Uterus (tissue), 4 donors: ENCODE measurements around the gene RNF121. TPM values are rescaled to one million over a fixed set of nuclear protein-coding genes. Genes with fewer than 3 reads are reported as not detected.

Source experiments
- DNase-seq, 2 donors: peaks; one replicate each; pipeline ENCODE4 v3.0.0-alpha.2; 2019 to 2020
- H3K27ac ChIP-seq, 2 donors: fragments of 200-600 bp; sonication (generic); 1 replicate in 1 of 2; 2 replicates in 1 of 2; pipeline ENCODE4 v1.5.1; 2016 to 2018
- H3K27me3 ChIP-seq, 2 donors: fragments of 200-600 bp; sonication (generic); one replicate each; pipeline ENCODE4 v1.5.1; 2018 to 2019; ENCODE audit warnings: control low read depth in 1 of 2
- H3K36me3 ChIP-seq, 2 donors: fragments of 200-600 bp; sonication (generic); one replicate each; pipeline ENCODE4 v1.5.1; 2019; ENCODE audit warnings: control low read depth in 1 of 2
- H3K4me1 ChIP-seq, 2 donors: fragments of 200-600 bp; sonication (generic); one replicate each; pipeline ENCODE4 v1.5.1; 2018 to 2019; ENCODE audit warnings: control low read depth in 1 of 2
- H3K4me3 ChIP-seq, 2 donors: fragments of 200-600 bp; sonication (generic); 1 replicate in 1 of 2; 2 replicates in 1 of 2; pipeline ENCODE4 v1.5.1; 2018 to 2019; ENCODE audit warnings: mild to moderate bottlenecking in 1 of 2
- H3K9me3 ChIP-seq, 2 donors: fragments of 200-600 bp; sonication (generic); one replicate each; pipeline ENCODE4 v1.5.1; 2019; ENCODE audit warnings: control low read depth in 1 of 2
- POLR2A ChIP-seq, 2 donors: fragments of 450-650 bp; IDR thresholded peaks; one replicate each; pipeline ENCODE4 v1.6.1; 2016; ENCODE audit warnings: antibody characterized with exemption in 2 of 2, mild to moderate bottlenecking in 1 of 2, moderate library complexity in 1 of 2
- intact Hi-C: fragments of 100-400 bp; cut with DNase I; formaldehyde crosslinking; loops from one replicate; pipeline ENCODE4 v1.15.1; 2023; ENCODE audit warnings: low total_unique reads
- total RNA-seq, 4 donors: library from RNA; depleted of rRNA in 3 of 4; stranded (reverse); fragments of >200 nt in 3 of 4; gene quantifications; one replicate each; pipeline versions ENCODE4 v1.1.0 to v1.2.4, GENCODE V29; 2014 to 2023
- TF ChIP-seq, protein P1 (sequence below), 4 experiments: fragments of 200-600 bp in 2 of 4; fragments of 450-650 bp in 2 of 4; sonication (generic) in 2 of 4; IDR thresholded peaks; one replicate each; pipeline ENCODE4 v1.5.1; 2016 to 2019; ENCODE audit warnings: antibody characterized with exemption in 4 of 4, mild to moderate bottlenecking in 2 of 4, moderate library complexity in 1 of 4
- donor health status: DM: yes; HTN: yes; CAD: no.

RNF121 gene
- total RNA-seq, 4 donors from 2014 or later, result 3.8 to 56.2 (median 47.0) TPM

DNA sequence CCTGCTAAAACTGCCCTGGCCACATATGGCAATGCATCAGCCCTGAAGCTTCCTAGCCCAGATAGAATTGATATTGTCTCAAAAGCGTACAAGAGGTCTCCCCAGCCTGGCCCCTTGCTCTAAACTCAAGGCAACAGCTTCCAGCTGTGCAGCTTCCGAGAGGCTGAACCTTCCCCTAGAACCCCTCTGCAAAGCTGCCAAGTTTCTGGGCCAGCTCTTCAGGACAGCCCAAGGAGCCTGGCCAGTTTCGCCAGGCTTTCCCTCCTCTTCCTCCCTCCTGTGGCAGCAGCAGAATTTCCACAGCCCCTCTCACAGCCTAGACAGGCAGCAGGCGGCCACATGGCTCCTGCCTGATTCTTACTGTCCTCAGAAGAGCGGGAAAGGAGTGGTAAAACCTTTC is 117.0 kb downstream of the RNF121 start:
- H3K4me1 ChIP-seq, result peaks cover 0 to 4% of the 10 kb centered on the region in 2 donors
- TF ChIP-seq, protein P1, sequence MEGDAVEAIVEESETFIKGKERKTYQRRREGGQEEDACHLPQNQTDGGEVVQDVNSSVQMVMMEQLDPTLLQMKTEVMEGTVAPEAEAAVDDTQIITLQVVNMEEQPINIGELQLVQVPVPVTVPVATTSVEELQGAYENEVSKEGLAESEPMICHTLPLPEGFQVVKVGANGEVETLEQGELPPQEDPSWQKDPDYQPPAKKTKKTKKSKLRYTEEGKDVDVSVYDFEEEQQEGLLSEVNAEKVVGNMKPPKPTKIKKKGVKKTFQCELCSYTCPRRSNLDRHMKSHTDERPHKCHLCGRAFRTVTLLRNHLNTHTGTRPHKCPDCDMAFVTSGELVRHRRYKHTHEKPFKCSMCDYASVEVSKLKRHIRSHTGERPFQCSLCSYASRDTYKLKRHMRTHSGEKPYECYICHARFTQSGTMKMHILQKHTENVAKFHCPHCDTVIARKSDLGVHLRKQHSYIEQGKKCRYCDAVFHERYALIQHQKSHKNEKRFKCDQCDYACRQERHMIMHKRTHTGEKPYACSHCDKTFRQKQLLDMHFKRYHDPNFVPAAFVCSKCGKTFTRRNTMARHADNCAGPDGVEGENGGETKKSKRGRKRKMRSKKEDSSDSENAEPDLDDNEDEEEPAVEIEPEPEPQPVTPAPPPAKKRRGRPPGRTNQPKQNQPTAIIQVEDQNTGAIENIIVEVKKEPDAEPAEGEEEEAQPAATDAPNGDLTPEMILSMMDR (IDR thresholded peaks at IDR 0.05), result no peak
- no peak for TF ChIP-seq POLR2A (IDR thresholded peaks at IDR 0.05)
- no peaks in the 10 kb centered on the region for H3K9me3 ChIP-seq
- no peaks in the 10 kb centered on the region for H3K27me3 ChIP-seq
- no peaks in the 10 kb centered on the region for H3K36me3 ChIP-seq
- H3K27ac ChIP-seq, result peak overlapping the region in 1 of 2 donors; percentile 40
- intact Hi-C loops, result no loop called here
- no peak for DNase-seq
- no peak overlapping the region for H3K4me3 ChIP-seq

Other genes with a start within 250 kb of the RNF121 start
- not detected for gene DEFB108B, start 95.8 kb upstream of the RNF121 start, total RNA-seq
- gene DEFB131B, start 50.6 kb upstream of the RNF121 start, total RNA-seq, result not detected
- gene XNDC1N, start 452 bp upstream of the RNF121 start, total RNA-seq, result 100 to 1,000 TPM in 1 of 4 donors, 10 to 100 TPM in 2, 1 to 10 TPM in 1; 8.2 to 176 (median 21.4) TPM
- 10 to 100 TPM in 2 of 4 donors, 1 to 10 TPM in 2; 7.3 to 24.6 (median 10.5) TPM for gene IL18BP, start 69.9 kb downstream of the RNF121 start, total RNA-seq
- 100 to 1,000 TPM; 159 to 365 (median 303) TPM for gene NUMA1, start 151.5 kb downstream of the RNF121 start, total RNA-seq
- gene LRRC51, start 151.8 kb downstream of the RNF121 start, total RNA-seq, result 10 to 100 TPM in 1 of 4 donors, 1 to 10 TPM in 2, not detected in 1; 3.8 to 10.2 (median 9.6) TPM
- 100 to 1,000 TPM in 1 of 4 donors, 10 to 100 TPM in 3; 46.0 to 115 (median 91.5) TPM for gene LAMTOR1, start 174.3 kb downstream of the RNF121 start, total RNA-seq
- not detected for gene TOMT, start 176.9 kb downstream of the RNF121 start, total RNA-seq
- gene ANAPC15, start 183.6 kb downstream of the RNF121 start, total RNA-seq, result 10 to 100 TPM in 2 of 4 donors, 1 to 10 TPM in 2; 6.5 to 56.9 (median 20.7) TPM
- gene FOLR3, start 206.7 kb downstream of the RNF121 start, total RNA-seq, result not detected